ENCODE results near the gene HSD11B1L.

GRCh38 chr19:5643060-5643459 lies 37.8 kb upstream of the HSD11B1L start:
- TF ChIP-seq EZH2 (IDR thresholded peaks at IDR 0.05; ENCODE audit: borderline replicate concordance, insufficient read depth, low read depth, low read length, poor library complexity, severe bottlenecking): no peak
- TF ChIP-seq, protein P1, sequence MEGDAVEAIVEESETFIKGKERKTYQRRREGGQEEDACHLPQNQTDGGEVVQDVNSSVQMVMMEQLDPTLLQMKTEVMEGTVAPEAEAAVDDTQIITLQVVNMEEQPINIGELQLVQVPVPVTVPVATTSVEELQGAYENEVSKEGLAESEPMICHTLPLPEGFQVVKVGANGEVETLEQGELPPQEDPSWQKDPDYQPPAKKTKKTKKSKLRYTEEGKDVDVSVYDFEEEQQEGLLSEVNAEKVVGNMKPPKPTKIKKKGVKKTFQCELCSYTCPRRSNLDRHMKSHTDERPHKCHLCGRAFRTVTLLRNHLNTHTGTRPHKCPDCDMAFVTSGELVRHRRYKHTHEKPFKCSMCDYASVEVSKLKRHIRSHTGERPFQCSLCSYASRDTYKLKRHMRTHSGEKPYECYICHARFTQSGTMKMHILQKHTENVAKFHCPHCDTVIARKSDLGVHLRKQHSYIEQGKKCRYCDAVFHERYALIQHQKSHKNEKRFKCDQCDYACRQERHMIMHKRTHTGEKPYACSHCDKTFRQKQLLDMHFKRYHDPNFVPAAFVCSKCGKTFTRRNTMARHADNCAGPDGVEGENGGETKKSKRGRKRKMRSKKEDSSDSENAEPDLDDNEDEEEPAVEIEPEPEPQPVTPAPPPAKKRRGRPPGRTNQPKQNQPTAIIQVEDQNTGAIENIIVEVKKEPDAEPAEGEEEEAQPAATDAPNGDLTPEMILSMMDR (IDR thresholded peaks at IDR 0.05): no peak
